Measurements from ENCODE around the gene TRIM63. TPM values are rescaled to one million over a fixed set of nuclear protein-coding genes. Genes with fewer than 3 reads are reported as not detected.
"Not testable (repeated sequence)": the region's sequence is repeated elsewhere in the genome, so short reads cannot be mapped to it uniquely, and the experiment has no call there.

The TRIM63 gene
- total RNA-seq, 1 experiment from 2014 or later: not detected

GRCh38 chr1:26102119-26102518, 34.7 kb upstream of the TRIM63 start:
- no peak for TF ChIP-seq TCF7L2 (IDR thresholded peaks at IDR 0.05; ENCODE audit: low read depth, low read length)
- no peak for TF ChIP-seq REST (IDR thresholded peaks at IDR 0.05; ENCODE audit: insufficient read depth in 1 of 2, low read depth in 2 of 2, low read length in 1 of 2)
- TF ChIP-seq CTCF (IDR thresholded peaks at IDR 0.05): no peak
- no peak for TF ChIP-seq POLR2AphosphoS5 (IDR thresholded peaks at IDR 0.05; ENCODE audit: low read depth, low read length)
- no peak for TF ChIP-seq SIN3A (IDR thresholded peaks at IDR 0.05; ENCODE audit: borderline replicate concordance, insufficient read depth, low read depth, low read length)
- Histone ChIP-seq H3K36me3 (ENCODE audit: control insufficient read depth, insufficient read depth, low read length) (no peaks in the 10 kb centered on the region), H3K27me3 (ENCODE audit: control insufficient read depth, insufficient read depth, low read length) (no peaks in the 10 kb centered on the region), H3K27ac (ENCODE audit: low read length) (no peak overlapping the region), H3K4me3 (ENCODE audit: low read depth in 2 of 2, low read length in 2 of 2) (no peak overlapping the region), H3K9me3 (ENCODE audit: control insufficient read depth, insufficient read depth, low read depth, low read length) (no peaks in the 10 kb centered on the region), H3K4me1 (ENCODE audit: control insufficient read depth, insufficient read depth, low read length) (peaks cover 4% of the 10 kb centered on the region; the same call in 1 of the 2 replicates)
- intact Hi-C loops (cut with micrococcal nuclease; ENCODE audit: unreplicated experiment) (no loop called here), in situ Hi-C loops (cut with HindIII; ENCODE audit: low pct_unique_long_range_greater_than_20kb, low sequenced_read_pairs) (no loop called here)
- no peak for ATAC-seq
- ChIA-PET POLR2A (no interaction called here), CTCF (interaction anchor here (2.6 kb wide), 1 partner anchor 43 kb away, joined by 7 read pairs; no protein-coding TSS in a partner anchor)
- DNase-seq (ENCODE audit: low read depth, low spot score): no peak
- BruUV-seq (replicated peaks): no TSS peak

- ATAC-seq; DNase-seq (ENCODE audit: low read depth, low spot score); H3K4me3 ChIP-seq (ENCODE audit: low read depth in 2 of 2, low read length in 2 of 2); H3K4me1 ChIP-seq (ENCODE audit: control insufficient read depth, insufficient read depth, low read length); H3K36me3 ChIP-seq (ENCODE audit: control insufficient read depth, insufficient read depth, low read length); in situ Hi-C loops (cut with HindIII; ENCODE audit: low pct_unique_long_range_greater_than_20kb, low sequenced_read_pairs); H3K27me3 ChIP-seq (ENCODE audit: control insufficient read depth, insufficient read depth, low read length); POLR2A ChIA-PET; intact Hi-C loops (cut with micrococcal nuclease; ENCODE audit: unreplicated experiment); BruUV-seq (replicated peaks); CTCF ChIA-PET; H3K27ac ChIP-seq (ENCODE audit: low read length); H3K9me3 ChIP-seq (ENCODE audit: control insufficient read depth, insufficient read depth, low read depth, low read length): not testable (repeated sequence)
Observed at GRCh38 chr1:26100204-26100603, 32.8 kb upstream of the TRIM63 start.

- intact Hi-C loops (cut with micrococcal nuclease; ENCODE audit: unreplicated experiment): loop anchor here (10.0 kb wide), 1 partner anchor 65 kb away; no protein-coding TSS in a partner anchor
- Histone ChIP-seq H3K27ac (ENCODE audit: low read length) (no peak overlapping the region), H3K9me3 (ENCODE audit: control insufficient read depth, insufficient read depth, low read depth, low read length) (no peaks in the 10 kb centered on the region), H3K4me3 (ENCODE audit: low read depth in 2 of 2, low read length in 2 of 2) (no peak overlapping the region), H3K4me1 (ENCODE audit: control insufficient read depth, insufficient read depth, low read length) (peaks cover 2% of the 10 kb centered on the region; the same call in 1 of the 2 replicates), H3K36me3 (ENCODE audit: control insufficient read depth, insufficient read depth, low read length) (no peaks in the 10 kb centered on the region), H3K27me3 (ENCODE audit: control insufficient read depth, insufficient read depth, low read length) (no peaks in the 10 kb centered on the region)
- in situ Hi-C loops (cut with HindIII; ENCODE audit: low pct_unique_long_range_greater_than_20kb, low sequenced_read_pairs): no loop called here
- POLR2A ChIA-PET: no interaction called here
- BruUV-seq (replicated peaks): no TSS peak
- DNase-seq (ENCODE audit: low read depth, low spot score) (no peak), ATAC-seq (no peak)
- CTCF ChIA-PET: no interaction called here
- TF ChIP-seq CTCF (IDR thresholded peaks at IDR 0.05) (no peak), TCF7L2 (IDR thresholded peaks at IDR 0.05; ENCODE audit: low read depth, low read length) (no peak), POLR2AphosphoS5 (IDR thresholded peaks at IDR 0.05; ENCODE audit: low read depth, low read length) (no peak), SIN3A (IDR thresholded peaks at IDR 0.05; ENCODE audit: borderline replicate concordance, insufficient read depth, low read depth, low read length) (no peak), REST (IDR thresholded peaks at IDR 0.05; ENCODE audit: insufficient read depth in 1 of 2, low read depth in 2 of 2, low read length in 1 of 2) (no peak)
Observed at GRCh38 chr1:26099780-26100179, 32.4 kb upstream of the TRIM63 start.

Data from Panc1 (cell line).